Articular chondrocyte of knee joint (primary cell): Measurements from ENCODE around the gene BIRC5. TPM values are rescaled to one million over a fixed set of nuclear protein-coding genes. Genes with fewer than 3 reads are reported as not detected.

ENCODE experiments used
- small RNA-seq: library from RNA; depleted of rRNA; stranded (forward); fragments of <200 nt; gene quantifications from one replicate; pipeline ENCODE3, GENCODE V24; 2012
- total RNA-seq: library from RNA; depleted of rRNA; stranded (reverse); fragments of >200 nt; gene quantifications from 2 replicates; pipeline ENCODE4 v1.2.3, GENCODE V29; 2012

The BIRC5 gene
- 30.7 and 31.8 TPM in 2 replicates for total RNA-seq

DNA sequence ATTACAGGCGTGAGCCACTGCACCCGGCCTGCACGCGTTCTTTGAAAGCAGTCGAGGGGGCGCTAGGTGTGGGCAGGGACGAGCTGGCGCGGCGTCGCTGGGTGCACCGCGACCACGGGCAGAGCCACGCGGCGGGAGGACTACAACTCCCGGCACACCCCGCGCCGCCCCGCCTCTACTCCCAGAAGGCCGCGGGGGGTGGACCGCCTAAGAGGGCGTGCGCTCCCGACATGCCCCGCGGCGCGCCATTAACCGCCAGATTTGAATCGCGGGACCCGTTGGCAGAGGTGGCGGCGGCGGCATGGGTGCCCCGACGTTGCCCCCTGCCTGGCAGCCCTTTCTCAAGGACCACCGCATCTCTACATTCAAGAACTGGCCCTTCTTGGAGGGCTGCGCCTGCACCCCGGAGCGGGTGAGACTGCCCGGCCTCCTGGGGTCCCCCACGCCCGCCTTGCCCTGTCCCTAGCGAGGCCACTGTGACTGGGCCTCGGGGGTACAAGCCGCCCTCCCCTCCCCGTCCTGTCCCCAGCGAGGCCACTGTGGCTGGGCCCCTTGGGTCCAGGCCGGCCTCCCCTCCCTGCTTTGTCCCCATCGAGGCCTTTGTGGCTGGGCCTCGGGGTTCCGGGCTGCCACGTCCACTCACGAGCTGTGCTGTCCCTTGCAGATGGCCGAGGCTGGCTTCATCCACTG, at the start of gene BIRC5:
Gene BIRC5 (plus strand): TSS at position 238 of the 690 bp plus-strand sequence. CDS start 64 bp downstream, at position 302.

DNA sequence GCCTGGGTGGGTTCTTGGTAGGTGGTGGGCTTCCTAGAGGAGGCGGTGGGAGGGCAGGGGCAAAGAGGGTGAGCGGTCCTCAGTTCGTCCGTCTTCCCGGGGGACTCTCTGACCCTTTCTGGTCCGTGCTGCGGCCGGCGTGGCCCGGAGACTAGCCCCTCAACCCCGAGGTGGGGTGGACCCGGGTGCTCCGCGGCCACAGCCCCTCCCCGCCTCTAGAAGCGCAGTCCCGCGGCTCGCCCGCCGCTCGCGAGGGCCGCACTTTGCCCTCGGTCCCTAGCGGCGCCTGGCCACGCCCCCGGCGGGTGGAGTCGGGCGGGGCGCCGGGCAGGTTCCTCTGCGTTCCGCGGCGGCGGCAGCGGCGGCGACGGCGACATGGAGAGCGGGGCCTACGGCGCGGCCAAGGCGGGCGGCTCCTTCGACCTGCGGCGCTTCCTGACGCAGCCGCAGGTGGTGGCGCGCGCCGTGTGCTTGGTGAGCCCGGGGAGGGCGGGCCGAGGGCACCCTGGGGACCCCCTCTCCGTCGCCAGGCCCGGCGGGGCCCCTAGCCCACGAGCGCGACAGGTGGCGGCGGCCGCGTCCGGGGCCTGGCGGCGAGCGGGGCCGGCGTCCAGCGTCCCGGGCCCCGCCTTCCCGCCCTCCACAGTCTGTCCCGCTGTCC, 45.7 kb upstream of the BIRC5 start, which contains the start of gene SYNGR2:
Gene SYNGR2 (plus strand): TSS at position 340 of the 661 bp plus-strand sequence. CDS start 36 bp downstream, at position 376.

GRCh38 chr17:78186692-78187595, 27.1 kb upstream of the BIRC5 start, which contains the start of the genes AFMID and TK1:
Gene AFMID, plus strand, starts transcription at chr17:78187362. Its CDS starts 9 bp downstream, at chr17:78187371.
Gene TK1, minus strand, starts transcription at chr17:78187052. Its CDS starts 58 bp downstream, at chr17:78186994.

DNA sequence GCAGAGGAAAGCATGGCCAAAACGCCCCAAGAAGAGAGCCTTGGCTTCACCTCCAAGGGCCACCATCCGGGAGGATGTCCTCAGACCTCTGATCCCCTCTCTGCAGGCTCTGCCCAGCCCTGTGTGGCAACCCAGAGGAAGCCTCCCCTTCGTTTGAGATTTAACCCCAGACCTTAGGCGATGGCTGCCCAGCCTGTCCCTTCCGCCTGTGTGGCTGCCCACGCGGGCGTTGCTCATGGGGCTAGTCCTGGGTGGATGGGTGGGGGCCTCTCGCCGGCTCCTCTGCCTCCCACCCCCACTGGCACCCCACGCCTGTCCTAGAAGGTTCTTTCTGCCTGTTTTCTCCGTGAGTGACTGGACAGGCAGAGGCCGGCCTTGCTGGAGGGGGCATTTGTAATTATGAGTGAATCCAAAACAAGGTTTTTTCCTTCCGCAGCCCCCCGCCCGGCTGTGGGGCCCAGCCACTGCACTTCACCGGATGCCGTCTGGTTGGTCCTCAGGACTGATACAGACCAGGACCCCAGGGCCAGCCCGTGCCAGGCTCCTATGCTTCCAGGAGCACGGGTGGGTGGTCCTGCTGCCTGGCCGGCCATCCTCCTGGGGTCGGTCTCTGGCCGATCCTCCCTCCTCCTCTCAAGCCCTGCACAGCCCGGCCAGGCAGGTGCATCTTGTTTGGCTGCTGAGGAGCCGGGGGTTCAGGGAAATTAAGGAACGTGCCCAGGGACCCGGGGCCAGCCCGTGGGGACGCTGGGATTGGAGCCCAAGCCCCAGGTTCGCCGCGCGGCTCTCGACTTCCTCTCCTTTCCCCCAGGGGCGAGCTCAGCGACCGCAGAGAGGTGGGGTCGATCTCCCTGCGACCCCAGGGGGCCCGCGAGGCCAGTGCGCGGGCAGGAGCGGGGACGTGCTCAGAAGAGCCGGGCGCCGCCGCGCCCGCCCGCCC, 17.2 kb downstream of the BIRC5 start, which contains the start of gene TMEM235:
Gene TMEM235 (plus strand): TSS at position 636 of the 940 bp plus-strand sequence. CDS start 393 bp downstream, outside the sequence.

Small RNA genes within 50 kb of the gene (small RNA-seq; reads per million reads assigned to genes)
- not detected for gene AC087645.1

Other genes with a start within 250 kb of the BIRC5 start
- 0.86 and 1.3 TPM in 2 replicates for gene TMC6, start 85.5 kb upstream of the BIRC5 start, total RNA-seq
- not detected in 2 replicates for gene TMC8, start 83.5 kb upstream of the BIRC5 start, total RNA-seq
- gene C17orf99, start 67.9 kb upstream of the BIRC5 start, total RNA-seq, result not detected in 2 replicates
- gene SYNGR2, start 45.7 kb upstream of the BIRC5 start, total RNA-seq, result 6.4 and 8.1 TPM in 2 replicates
- 67.2 and 79.2 TPM in 2 replicates for gene TK1, start 27.2 kb upstream of the BIRC5 start, total RNA-seq
- gene AFMID, start 26.9 kb upstream of the BIRC5 start, total RNA-seq, result 39.2 and 43.0 TPM in 2 replicates
- gene TMEM235, start 17.4 kb downstream of the BIRC5 start, total RNA-seq, result not detected in 2 replicates
- gene SOCS3, start 145.8 kb downstream of the BIRC5 start, total RNA-seq, result 88.1 and 110 TPM in 2 replicates
- 28.4 and 37.9 TPM in 2 replicates for gene PGS1, start 164.4 kb downstream of the BIRC5 start, total RNA-seq